Colonic mucosa (tissue), 4 donors: ENCODE results near the gene KIF17. TPM values are rescaled to one million over a fixed set of nuclear protein-coding genes. Genes with fewer than 3 reads are reported as not detected.

Experiments
- DNase-seq: peaks from one replicate; pipeline ENCODE4 v3.0.0-alpha.2; 2020
- H3K27ac ChIP-seq: fragments of 200-600 bp; one replicate; pipeline ENCODE4 v1.8.0; 2021
- H3K27me3 ChIP-seq: fragments of 200-600 bp; one replicate; pipeline ENCODE4 v1.8.0; 2021
- H3K36me3 ChIP-seq: fragments of 200-600 bp; one replicate; pipeline ENCODE4 v1.8.0; 2021
- H3K4me1 ChIP-seq: fragments of 200-600 bp; one replicate; pipeline ENCODE4 v1.8.0; 2021; ENCODE audit warnings: mild to moderate bottlenecking
- H3K4me3 ChIP-seq: fragments of 200-600 bp; one replicate; pipeline ENCODE4 v1.8.0; 2021
- H3K9ac ChIP-seq, 2 donors: one replicate each; pipeline ENCODE4 v1.7.0; 2013; ENCODE audit warnings: control low read depth in 2 of 2, low read depth in 2 of 2, low read length in 2 of 2
- H3K9me3 ChIP-seq: fragments of 200-600 bp; one replicate; pipeline ENCODE4 v1.8.0; 2021
- CTCF ChIP-seq: fragments of 200-600 bp; IDR thresholded peaks from one replicate; pipeline ENCODE4 v1.8.0; 2022; ENCODE audit warnings: antibody characterized with exemption, mild to moderate bottlenecking
- intact Hi-C: fragments of 100-400 bp; cut with DNase I; formaldehyde crosslinking; loops from one replicate; pipeline ENCODE4 v1.14.1; 2022
- total RNA-seq, 2 donors: library from RNA; stranded (reverse); fragmentation: NEBNext Ultra II Directional in 1 of 2; extraction: Animal tissue kit (Norgen Biotek cat#: 25700) in 1 of 2; gene quantifications; one replicate each; pipeline ENCODE4 v1.2.1, GENCODE V29; 2021
- donor health status: healthy.
- donor health status: DM: no; HTN: no; CAD: no.
- donor health status: DM: no; HTN: no; CAD: no.

Gene KIF17
- total RNA-seq, 2 donors from 2014 or later, result 0.27 to 1.4 TPM

DNA sequence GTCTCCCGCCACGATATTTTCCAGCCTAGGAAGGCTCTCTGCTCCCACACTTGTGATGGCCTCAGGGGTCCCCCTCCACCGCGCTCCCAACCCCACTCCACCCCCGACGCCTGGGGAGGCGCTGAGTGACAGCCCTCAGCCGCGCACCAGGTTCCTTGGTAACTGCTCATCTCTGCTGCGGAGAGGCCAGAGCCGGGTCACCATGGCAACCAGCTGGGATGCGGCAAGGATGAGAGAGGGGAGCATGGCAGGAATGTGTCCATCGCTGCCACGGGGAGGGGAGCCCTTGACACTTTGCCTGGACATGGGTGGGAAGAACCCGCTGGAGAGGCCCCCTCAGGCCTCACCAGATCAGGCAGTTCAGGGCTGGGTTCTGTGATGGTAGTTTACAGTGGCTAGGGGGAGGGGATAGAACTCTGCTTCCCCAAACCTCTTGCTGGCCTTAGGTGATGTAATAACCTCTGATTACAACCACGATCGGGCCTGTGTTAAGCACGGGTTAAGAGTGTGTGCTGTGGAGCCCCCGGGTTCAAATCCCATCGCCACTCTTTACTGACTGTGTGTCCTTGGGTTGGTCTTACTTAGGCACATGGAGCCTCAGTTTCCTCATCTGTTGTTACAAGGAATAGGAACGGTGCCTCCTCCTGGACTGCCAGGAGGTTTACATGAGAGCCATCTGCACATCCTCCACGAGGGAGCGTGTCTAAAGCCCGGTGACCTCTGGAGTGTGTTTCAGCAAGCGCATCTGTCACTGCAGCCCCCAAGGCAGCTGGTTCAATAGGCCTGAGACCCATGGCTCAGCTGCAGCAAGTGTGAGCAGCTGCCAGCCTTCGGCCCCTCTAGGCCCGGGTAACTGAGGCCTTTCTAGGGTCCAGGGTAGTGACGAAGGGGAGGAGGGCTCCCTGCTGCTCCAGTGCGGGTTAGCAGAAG lies 6.3 kb downstream of the KIF17 start:
- no peak overlapping the region for H3K27ac ChIP-seq
- TF ChIP-seq CTCF, result no peak
- H3K9me3 ChIP-seq, result no peaks in the 10 kb centered on the region
- intact Hi-C loops, result no loop called here
- H3K27me3 ChIP-seq, result peaks cover 2% of the 10 kb centered on the region
- no peak overlapping the region for H3K9ac ChIP-seq
- no peak overlapping the region for H3K4me3 ChIP-seq
- H3K36me3 ChIP-seq, result no peaks in the 10 kb centered on the region
- no peaks in the 10 kb centered on the region for H3K4me1 ChIP-seq
- DNase-seq, result no peak

DNA sequence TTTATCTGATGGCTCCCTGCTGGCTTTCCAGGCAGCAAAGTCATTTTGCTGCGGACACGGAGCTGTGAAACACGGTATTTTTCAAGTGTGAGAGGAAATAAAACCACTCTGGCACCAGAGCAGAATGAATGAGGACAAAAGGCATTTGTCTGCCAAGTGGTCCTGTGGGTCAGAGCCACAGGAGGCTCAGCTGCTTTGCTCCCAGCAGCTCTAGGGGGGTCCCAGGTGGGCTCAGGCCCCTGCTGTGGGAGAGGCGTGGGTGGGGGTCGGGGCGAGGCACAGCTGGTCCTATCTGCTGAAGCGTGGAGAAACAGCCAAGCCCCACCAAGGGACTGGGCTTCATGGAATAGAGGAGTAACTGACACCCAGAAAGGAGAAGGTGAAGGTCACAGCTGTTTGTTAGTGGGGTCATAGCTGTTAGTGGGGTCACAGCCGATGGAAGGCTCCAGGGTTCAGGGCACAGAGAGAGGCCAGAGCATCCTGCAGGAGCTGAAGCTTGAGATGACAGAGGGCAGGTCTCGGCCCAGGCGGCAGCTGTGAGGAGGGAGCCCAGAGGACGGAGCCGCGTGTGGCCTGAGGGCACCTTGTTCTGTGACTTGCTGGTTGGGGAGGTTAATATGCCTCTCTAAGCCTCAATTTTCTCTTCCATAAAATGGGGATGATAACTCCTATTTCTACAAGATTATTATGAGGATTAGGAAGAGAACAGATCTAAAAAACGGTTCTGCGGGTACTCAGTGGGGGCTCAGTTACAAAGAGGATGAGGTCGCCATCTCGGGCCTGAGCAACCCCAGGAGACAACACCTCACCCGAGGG lies 7.1 kb downstream of the KIF17 start:
- Histone ChIP-seq H3K4me1 (no peaks in the 10 kb centered on the region), H3K4me3 (no peak overlapping the region), H3K27ac (no peak overlapping the region), H3K27me3 (no peaks in the 10 kb centered on the region), H3K36me3 (no peaks in the 10 kb centered on the region), H3K9me3 (no peaks in the 10 kb centered on the region), H3K9ac (no peak overlapping the region)
- DNase-seq, result no peak
- intact Hi-C loops, result no loop called here
- TF ChIP-seq CTCF, result no peak

GRCh38 chr1:20709868-20710267 lies 7.9 kb downstream of the KIF17 start:
- Histone ChIP-seq H3K27ac (no peak overlapping the region), H3K4me1 (no peaks in the 10 kb centered on the region), H3K36me3 (no peaks in the 10 kb centered on the region), H3K9ac (no peak overlapping the region), H3K4me3 (no peak overlapping the region), H3K27me3 (no peaks in the 10 kb centered on the region), H3K9me3 (no peaks in the 10 kb centered on the region)
- no peak for TF ChIP-seq CTCF
- DNase-seq, result no peak
- intact Hi-C loops, result no loop called here

GRCh38 chr1:20708891-20709290 lies 8.9 kb downstream of the KIF17 start:
- no peaks in the 10 kb centered on the region for H3K9me3 ChIP-seq
- no peak for TF ChIP-seq CTCF
- DNase-seq, result no peak

DNA sequence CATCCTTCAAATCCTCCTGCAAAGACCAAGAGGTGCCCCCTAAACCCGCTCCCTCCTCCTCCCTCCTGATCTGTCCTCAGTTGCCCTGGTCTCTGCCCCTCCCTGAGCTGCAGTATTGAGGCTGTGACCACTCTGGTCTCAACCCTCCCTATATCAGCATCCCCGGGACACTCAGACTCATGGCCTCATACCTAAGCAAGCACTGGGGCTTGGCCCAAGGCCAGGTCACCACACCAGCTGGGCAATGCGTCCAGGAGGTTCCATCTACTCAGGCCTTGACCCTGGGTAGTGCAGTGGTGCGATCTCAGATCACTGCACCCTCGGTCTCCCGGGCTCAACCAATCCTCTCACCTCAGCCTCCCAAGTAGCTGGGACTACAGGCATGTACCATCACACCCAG lies 9.8 kb downstream of the KIF17 start:
- no peak overlapping the region for H3K9ac ChIP-seq
- no peaks in the 10 kb centered on the region for H3K4me1 ChIP-seq
- no peaks in the 10 kb centered on the region for H3K36me3 ChIP-seq
- no peak overlapping the region for H3K27ac ChIP-seq
- intact Hi-C loops, result no loop called here
- H3K27me3 ChIP-seq, result no peaks in the 10 kb centered on the region
- H3K4me3 ChIP-seq, result no peak overlapping the region
- no peak for TF ChIP-seq CTCF
- no peaks in the 10 kb centered on the region for H3K9me3 ChIP-seq
- no peak for DNase-seq

More at GRCh38 chr1:20708891-20709290, 8.9 kb downstream of the KIF17 start:
- Histone ChIP-seq H3K4me3 (no peak overlapping the region), H3K27me3 (no peaks in the 10 kb centered on the region), H3K9ac (no peak overlapping the region), H3K27ac (no peak overlapping the region), H3K36me3 (no peaks in the 10 kb centered on the region), H3K4me1 (no peaks in the 10 kb centered on the region)
- intact Hi-C loops, result no loop called here
